HCT116 (cell line): ENCODE data around the gene OTOP3. TPM values are rescaled to one million over a fixed set of nuclear protein-coding genes. Genes with fewer than 3 reads are reported as not detected.

ENCODE experiments used
- ATAC-seq: fragments of 200-7000 bp; cut with Tn5 transposase; 2 replicates; pipeline ENCODE4 v1.9.1; 2020; ENCODE audit warnings: mild to moderate bottlenecking, moderate library complexity
- BruUV-seq: library from RNA; stranded (reverse); fragments of 400-500 nt; replicated peaks from 2 replicates; lab custom pipeline; 2021; lab: Mats Ljungman, UMichigan
- CTCF ChIA-PET: fragments of 300-600 bp; sonication (Branson Sonifier 250); formaldehyde crosslinking; loops from one replicate; lab custom pipeline; 2021; ENCODE audit warnings: antibody characterized with exemption; lab: Charles Lee
- POLR2A ChIA-PET: fragments of 300-600, 350-600 bp; sonication (Branson Sonifier 250); formaldehyde crosslinking; loops from one replicate; lab custom pipeline; 2021; ENCODE audit warnings: antibody characterized with exemption; lab: Charles Lee
- RAD21 ChIA-PET, 2 experiments: fragments of 300-600 bp; sonication (Branson Sonifier 250); formaldehyde crosslinking; loops; one replicate each; lab custom pipeline; 2023; ENCODE audit warnings: low total read pairs in 2 of 2; ENCODE audit not compliant: uncharacterized antibody in 2 of 2, unreplicated experiment in 2 of 2, low non-redundant PET in 1 of 2; lab: Charles Lee
- DNase-seq: peaks from one replicate; pipeline ENCODE4 v3.0.0-alpha.2; 2010; ENCODE audit warnings: low read depth, low spot score
- H2AFZ ChIP-seq: fragments of 200-600 bp; shearing (Covaris generic), sonication (generic); 2 replicates; pipeline ENCODE4 v1.6.1; 2017; ENCODE audit warnings: low read depth, mixed run types, mixed read lengths, antibody characterized with exemption, low read length; ENCODE audit not compliant: poor library complexity, severe bottlenecking
- H3K27ac ChIP-seq: 2 replicates; pipeline ENCODE4 v1.5.1; 2012; ENCODE audit warnings: low read depth, low read length
- H3K27me3 ChIP-seq: fragments of 200-600 bp; sonication (generic); 2 replicates; pipeline ENCODE4 v1.6.1; 2016; ENCODE audit warnings: mixed run types, low read length, mixed read lengths; ENCODE audit not compliant: insufficient read depth
- H3K36me3 ChIP-seq, 2 experiments: fragments of 200-500 bp in 1 of 2; fragments of 200-600 bp in 1 of 2; sonication (Bioruptor generic) in 1 of 2; sonication (generic) in 1 of 2; 2 replicates each; pipeline versions ENCODE4 v1.5.1 to v1.6.1; 2014 to 2016; ENCODE audit warnings: low read length in 2 of 2, inconsistent platforms in 1 of 2, mixed read lengths in 1 of 2, mixed run types in 1 of 2; ENCODE audit not compliant: insufficient read depth in 2 of 2, control insufficient read depth in 1 of 2
- H3K4me1 ChIP-seq, 2 experiments: fragments of 200-600 bp in 1 of 2; sonication (generic) in 1 of 2; 2 replicates each; pipeline versions ENCODE4 v1.5.1 to v1.6.1; 2012 to 2017; ENCODE audit warnings: low read length in 2 of 2, inconsistent platforms in 1 of 2, mild to moderate bottlenecking in 1 of 2, mixed read lengths in 1 of 2, mixed run types in 1 of 2, moderate library complexity in 1 of 2; ENCODE audit not compliant: insufficient read depth in 2 of 2, control insufficient read depth in 1 of 2
- H3K4me2 ChIP-seq: fragments of 200-600 bp; sonication (generic); 2 replicates; pipeline ENCODE4 v1.6.1; 2017; ENCODE audit warnings: mixed run types, low read length, mixed read lengths
- H3K4me3 ChIP-seq, 2 experiments: fragments of 200-600 bp in 1 of 2; sonication (generic) in 1 of 2; replicated peaks in 1 of 2; 2 replicates each; pipeline ENCODE4 v1.5.1; 2011 to 2016; ENCODE audit warnings: low read length in 2 of 2, control low read depth in 1 of 2, low read depth in 1 of 2, mild to moderate bottlenecking in 1 of 2, mixed read lengths in 1 of 2, mixed run types in 1 of 2
- H3K79me2 ChIP-seq: fragments of 200-600 bp; sonication (generic); 2 replicates; pipeline ENCODE4 v1.6.1; 2017; ENCODE audit warnings: mild to moderate bottlenecking, mixed run types, low read length, moderate library complexity, mixed read lengths; ENCODE audit not compliant: insufficient read depth
- H3K9ac ChIP-seq: fragments of 200-600 bp; sonication (generic); 2 replicates; pipeline ENCODE4 v1.6.1; 2016; ENCODE audit warnings: low read length, mixed read lengths
- H3K9me2 ChIP-seq: fragments of 200-600 bp; sonication (generic), shearing (Covaris generic); 2 replicates; pipeline ENCODE4 v1.6.1; 2017; ENCODE audit warnings: mixed run types, mild to moderate bottlenecking, moderate library complexity; ENCODE audit not compliant: insufficient read depth
- H3K9me3 ChIP-seq, 2 experiments: fragments of 200-500 bp in 1 of 2; fragments of 200-600 bp in 1 of 2; sonication (Bioruptor generic) in 1 of 2; sonication (generic) in 1 of 2; 2 replicates each; pipeline ENCODE4 v1.6.1; 2014 to 2017; ENCODE audit warnings: low read length in 2 of 2, mixed read lengths in 2 of 2, inconsistent platforms in 1 of 2, low read depth in 1 of 2, mild to moderate bottlenecking in 1 of 2, mixed run types in 1 of 2, moderate library complexity in 1 of 2; ENCODE audit not compliant: control insufficient read depth in 1 of 2, insufficient read depth in 1 of 2
- H4K20me1 ChIP-seq: fragments of 200-600 bp; sonication (generic), shearing (Covaris generic); 2 replicates; pipeline ENCODE4 v1.6.1; 2017; ENCODE audit warnings: mixed run types, mild to moderate bottlenecking, moderate library complexity; ENCODE audit not compliant: insufficient read depth
- ATF3 ChIP-seq: IDR thresholded peaks from 2 replicates; pipeline ENCODE4 v1.6.1; 2012
- CBX3 ChIP-seq: IDR thresholded peaks from 2 replicates; pipeline ENCODE4 v1.6.1; 2012; ENCODE audit warnings: low read depth
- CEBPB ChIP-seq: IDR thresholded peaks from 2 replicates; pipeline ENCODE4 v1.6.1; 2012; ENCODE audit warnings: low read depth
- ELF1 ChIP-seq: IDR thresholded peaks from 2 replicates; pipeline ENCODE4 v1.6.1; 2012; ENCODE audit warnings: low read depth, borderline replicate concordance
- EZH2phosphoT487 ChIP-seq: fragments of 200-600 bp; IDR thresholded peaks from 2 replicates; pipeline ENCODE4 v1.6.1; 2018; ENCODE audit warnings: antibody characterized with exemption, borderline replicate concordance
- JUND ChIP-seq: IDR thresholded peaks from 2 replicates; pipeline ENCODE4 v1.6.1; 2012
- MAX ChIP-seq: IDR thresholded peaks from 2 replicates; pipeline ENCODE4 v1.6.1; 2012
- SIN3A ChIP-seq: IDR thresholded peaks from 2 replicates; pipeline ENCODE4 v1.6.1; 2012; ENCODE audit warnings: low read depth
- SRF ChIP-seq: IDR thresholded peaks from 2 replicates; pipeline ENCODE4 v1.6.1; 2012; ENCODE audit warnings: low read depth
- ZBTB33 ChIP-seq: IDR thresholded peaks from 2 replicates; pipeline ENCODE4 v1.6.1; 2011; ENCODE audit warnings: mild to moderate bottlenecking, low read length, moderate library complexity; ENCODE audit not compliant: insufficient replicate concordance; ENCODE audit errors: extremely low read depth
- ZFX ChIP-seq: fragments of 450-650 bp; IDR thresholded peaks from 2 replicates; pipeline ENCODE4 v1.6.1; 2017
- intact Hi-C: fragments of 100-400 bp; cut with micrococcal nuclease; formaldehyde crosslinking; loops from 2 replicates; pipeline ENCODE4 v1.10.0; 2022
- total RNA-seq: library from RNA; stranded (reverse); gene quantifications from one replicate; pipeline ENCODE4 v1.2.1, GENCODE V29; 2021; ENCODE audit not compliant: unreplicated experiment

The OTOP3 gene
- total RNA-seq, 1 experiment from 2014 or later = not detected

- peak overlapping the region; percentile 18; the same call in 1 of the 2 replicates for H3K4me2 ChIP-seq
- H3K4me3 ChIP-seq = no peak overlapping the region
- H3K9me2 ChIP-seq = no peaks in the 10 kb centered on the region
- no peak overlapping the region for H2AFZ ChIP-seq
- TF ChIP-seq SIN3A = no peak
- TF ChIP-seq EZH2phosphoT487 = no peak
- TF ChIP-seq ATF3 = no peak
- intact Hi-C loops = no loop called here
- no peak overlapping the region for H3K9ac ChIP-seq
- H3K27me3 ChIP-seq = peaks cover 4% of the 10 kb centered on the region; the same call in 1 of the 2 replicates
- ATAC-seq = no peak; the same call in 1 of the 2 replicates
- no TSS peak for BruUV-seq
- ChIA-PET RAD21 (no interaction called here), POLR2A (no interaction called here), CTCF (interaction anchor here (1.1 kb wide), 1 partner anchor 39 kb away, joined by 3 read pairs; no protein-coding TSS in a partner anchor)
- H3K27ac ChIP-seq = peak overlapping the region; percentile 13; the same call in 1 of the 2 replicates
- H3K79me2 ChIP-seq = no peaks in the 10 kb centered on the region
- peaks cover 0 to 2% of the 10 kb centered on the region in 2 experiments; a peak in 1 of 4 replicates for H3K36me3 ChIP-seq
- no peaks in the 10 kb centered on the region for H3K9me3 ChIP-seq
- H3K4me1 ChIP-seq = peaks cover 16 to 34% of the 10 kb centered on the region in 2 experiments
- no peaks in the 10 kb centered on the region for H4K20me1 ChIP-seq
- no peak for DNase-seq
These were observed 14.5 kb upstream of the OTOP3 start for GRCh38 chr17:74921026-74921681.

- H3K79me2 ChIP-seq = no peaks in the 10 kb centered on the region
- H4K20me1 ChIP-seq = no peaks in the 10 kb centered on the region
- H3K9ac ChIP-seq = no peak overlapping the region
- H3K4me3 ChIP-seq = no peak overlapping the region
- no TSS peak for BruUV-seq
- no peak for TF ChIP-seq CBX3
- no peak for TF ChIP-seq EZH2phosphoT487
- TF ChIP-seq JUND = no peak
- no peak for TF ChIP-seq ZBTB33
- TF ChIP-seq MAX = no peak
- no peak for TF ChIP-seq SRF
- TF ChIP-seq SIN3A = no peak
- no peak for TF ChIP-seq CEBPB
- no peak for TF ChIP-seq ELF1
- TF ChIP-seq ZFX = no peak
- ChIA-PET CTCF (interaction anchor here (1.7 kb wide), 1 partner anchor 49 kb away, joined by 6 read pairs; the partner anchor contains the start of gene FDXR), POLR2A (no interaction called here), RAD21 (interaction anchor here in 1 of 2 experiments (0.6 kb wide), 1 partner anchor 50 kb away, joined by 10 read pairs; no protein-coding TSS in a partner anchor)
- H3K9me3 ChIP-seq = no peaks in the 10 kb centered on the region
- H3K27me3 ChIP-seq = peaks cover 4% of the 10 kb centered on the region; the same call in 1 of the 2 replicates
- no peak overlapping the region for H2AFZ ChIP-seq
- ATAC-seq (no peak), DNase-seq (no peak)
- peaks cover 16 to 34% of the 10 kb centered on the region in 2 experiments for H3K4me1 ChIP-seq
- no peaks in the 10 kb centered on the region for H3K9me2 ChIP-seq
- peak overlapping the region; percentile 18; the same call in 1 of the 2 replicates for H3K4me2 ChIP-seq
- H3K36me3 ChIP-seq = peaks cover 0 to 2% of the 10 kb centered on the region in 2 experiments; a peak in 1 of 4 replicates
- intact Hi-C loops = no loop called here
- peak overlapping the region; percentile 13; the same call in 1 of the 2 replicates for H3K27ac ChIP-seq
These were observed 13.9 kb upstream of the OTOP3 start for GRCh38 chr17:74921769-74922168.
